Activated CD4-positive, alpha-beta T cell treated with anti-CD3 and anti-CD28 coated beads, Interleukin-2, Interleukin-4, amounts not matched to agents 100 ng/mL and 50 ng/mL, durations not matched to agents 16 hours and 8 hours (primary cell): ENCODE results near the gene CDH6.
A peak's percentile ranks its signal among the peaks of the same experiment; 100 is the strongest.

ENCODE experiments used
- DNase-seq: peaks from one replicate; pipeline ENCODE4 v3.0.0-alpha.2; 2020; ENCODE audit warnings: low spot score

Gene CDH6

DNA sequence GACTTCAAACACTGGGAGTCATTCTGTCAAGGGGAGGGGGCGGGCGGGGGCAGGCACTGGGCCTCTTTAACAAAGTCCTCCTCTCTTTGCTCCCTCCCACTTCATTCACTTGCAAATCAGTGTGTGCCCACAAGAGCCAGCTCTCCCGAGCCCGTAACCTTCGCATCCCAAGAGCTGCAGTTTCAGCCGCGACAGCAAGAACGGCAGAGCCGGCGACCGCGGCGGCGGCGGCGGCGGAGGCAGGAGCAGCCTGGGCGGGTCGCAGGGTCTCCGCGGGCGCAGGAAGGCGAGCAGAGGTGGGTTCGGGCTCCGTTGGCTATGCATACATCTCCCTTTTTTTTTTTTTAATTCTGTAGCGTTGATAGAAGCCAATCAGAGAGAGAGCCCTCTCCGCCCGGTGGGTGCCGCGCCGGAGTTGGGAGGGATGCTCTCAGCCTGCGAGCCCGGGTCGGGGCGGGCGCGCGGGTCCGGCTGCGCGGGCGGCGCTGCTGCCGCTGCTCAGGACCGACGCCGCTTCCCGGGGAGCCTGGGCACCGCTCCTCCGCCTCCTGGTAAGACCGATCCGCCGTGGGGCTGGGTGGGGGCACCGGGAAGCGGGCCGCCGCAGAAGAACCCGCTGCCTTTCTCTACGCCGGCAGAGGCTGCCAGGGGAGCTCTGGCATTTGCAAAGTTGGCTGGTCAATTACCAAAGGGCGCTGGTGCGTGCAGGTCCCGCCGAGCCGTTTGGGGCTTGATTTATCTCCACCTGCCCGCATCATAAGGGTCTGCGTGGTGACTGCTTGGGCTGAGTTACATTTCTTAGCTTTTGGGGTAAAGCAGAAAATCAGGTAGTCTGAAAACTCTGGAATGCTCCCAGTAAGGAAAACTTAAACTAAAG is at the start of gene CDH6:
Gene CDH6 (plus strand): TSS at position 96 of the 877 bp plus-strand sequence. CDS start 73,788 bp downstream, outside the sequence.
- no peak for DNase-seq

DNA sequence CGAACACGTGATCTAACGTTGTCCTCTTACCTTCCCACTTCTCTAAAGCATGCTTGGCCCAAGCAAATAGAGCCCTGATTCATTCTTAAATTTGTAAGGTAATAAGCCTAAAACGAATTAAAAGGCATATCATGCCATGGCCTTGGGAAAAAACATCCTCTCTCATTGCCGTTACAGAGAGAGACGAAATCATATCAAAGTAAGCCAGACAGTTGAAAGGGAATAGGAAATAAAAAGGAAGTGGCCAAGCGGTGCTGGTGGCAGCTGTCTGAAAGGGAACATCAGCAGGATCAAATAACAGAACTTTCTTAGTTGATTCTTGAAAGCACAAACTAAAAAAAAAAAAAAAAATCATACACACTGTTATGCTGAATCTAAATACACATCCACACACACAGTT is 49.1 kb upstream of the CDH6 start:
- DNase-seq, result no peak

DNA sequence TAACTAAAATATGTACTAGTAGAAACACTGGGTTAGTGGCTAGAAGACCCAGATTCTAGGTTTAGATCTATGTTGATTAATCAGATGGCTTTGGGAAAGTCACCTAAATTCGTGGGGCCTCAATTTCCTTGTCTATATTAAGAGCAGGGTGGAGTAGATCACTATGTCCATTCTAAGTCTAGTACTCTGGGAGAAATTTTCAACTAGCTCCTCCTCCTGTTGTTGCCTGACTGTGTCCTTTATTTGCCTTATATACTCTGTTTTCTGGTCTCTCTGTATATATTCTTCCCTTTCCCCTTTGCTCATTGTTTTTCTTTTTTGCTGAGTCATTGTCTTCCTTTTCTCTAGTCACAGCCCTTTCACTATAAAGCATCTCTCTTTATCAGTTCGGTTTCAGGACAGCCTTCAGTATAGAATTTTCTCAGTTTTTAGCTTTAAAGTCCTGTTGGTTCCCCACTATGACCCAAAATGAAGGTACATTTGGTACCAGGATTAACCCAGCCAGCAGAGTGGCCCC is 44.5 kb upstream of the CDH6 start:
- DNase-seq, result no peak

DNA sequence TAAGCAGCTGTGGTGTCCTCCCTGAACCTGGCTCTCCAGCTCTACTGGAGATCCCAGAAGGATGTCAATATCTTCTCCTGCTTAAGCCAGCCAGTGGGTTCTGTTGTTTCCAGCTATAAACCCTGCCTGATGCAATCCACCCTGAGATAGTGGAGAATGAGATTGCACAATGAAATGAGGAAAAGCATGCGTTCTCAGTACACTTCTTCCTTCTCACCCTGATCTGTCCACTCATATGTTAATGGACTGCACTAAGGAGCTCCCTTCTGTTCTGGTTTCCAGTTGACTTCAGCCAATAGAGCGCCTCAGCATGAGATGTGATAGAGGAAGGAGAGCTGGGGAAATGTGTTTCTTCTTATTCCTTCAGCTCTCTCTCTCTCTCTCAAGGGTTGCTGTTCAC is 40.0 kb upstream of the CDH6 start:
- DNase-seq, result no peak

DNA sequence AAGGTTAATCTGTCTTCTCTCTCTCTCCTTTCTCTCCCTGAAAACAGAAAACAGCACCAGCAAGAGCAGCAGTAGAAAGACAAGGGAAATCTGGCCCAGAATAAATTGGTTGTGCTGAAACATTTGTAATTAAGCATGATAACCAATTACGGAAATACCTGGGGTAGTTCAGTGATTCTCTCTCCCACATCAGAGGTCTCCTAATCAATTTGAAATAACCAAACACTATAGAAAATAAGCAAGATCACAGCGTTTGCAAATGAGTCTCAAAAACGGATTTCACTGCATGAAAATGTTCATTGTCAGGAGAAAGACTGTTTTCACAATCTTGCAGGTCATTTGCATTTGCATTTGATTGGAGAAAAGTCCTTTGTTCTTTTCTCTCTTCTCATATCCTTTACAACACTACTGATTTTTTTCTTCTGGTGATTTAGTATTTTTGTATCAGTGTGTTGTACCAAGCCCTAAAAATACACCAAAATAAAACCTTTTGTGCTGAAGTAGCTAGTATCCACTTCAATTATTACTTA is 36.8 kb upstream of the CDH6 start:
- no peak for DNase-seq

DNA sequence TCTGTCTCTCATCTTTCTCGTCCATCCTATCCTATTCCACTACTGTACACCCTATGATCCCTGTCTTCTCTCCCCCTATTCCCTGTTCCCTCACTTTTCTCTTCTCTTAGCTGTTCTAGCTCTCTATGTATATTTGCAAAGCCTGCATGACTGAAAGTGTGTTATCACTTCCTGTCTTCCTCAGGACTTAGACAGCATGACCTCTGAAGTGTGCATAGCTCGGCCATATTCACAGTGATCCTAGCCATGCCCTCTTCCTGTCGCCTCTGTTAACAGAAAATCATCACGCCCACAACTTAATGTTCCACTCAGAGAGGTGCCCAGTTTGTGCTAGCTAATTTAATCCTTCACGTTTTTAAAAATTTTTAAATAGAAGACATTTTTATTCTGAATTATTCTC is 35.8 kb upstream of the CDH6 start:
- no peak for DNase-seq

DNA sequence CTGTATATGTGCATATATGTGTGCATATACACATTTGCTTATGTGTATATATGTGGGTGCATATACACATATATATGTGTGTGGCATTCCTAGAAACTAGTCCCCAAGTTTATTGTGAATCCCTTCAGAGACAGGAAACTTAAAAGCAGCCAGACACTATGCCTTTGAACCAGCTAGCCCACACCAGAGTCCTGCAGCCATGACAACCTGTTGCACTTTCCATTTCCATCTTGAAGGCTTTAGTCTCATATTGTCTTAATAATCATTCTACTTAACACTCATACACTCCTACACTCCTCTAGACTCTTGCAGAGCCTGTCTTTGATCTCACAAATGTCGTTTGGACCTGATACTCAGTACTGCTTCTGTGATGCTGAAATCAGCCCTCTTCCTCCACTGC is 34.8 kb upstream of the CDH6 start:
- DNase-seq, result no peak

DNA sequence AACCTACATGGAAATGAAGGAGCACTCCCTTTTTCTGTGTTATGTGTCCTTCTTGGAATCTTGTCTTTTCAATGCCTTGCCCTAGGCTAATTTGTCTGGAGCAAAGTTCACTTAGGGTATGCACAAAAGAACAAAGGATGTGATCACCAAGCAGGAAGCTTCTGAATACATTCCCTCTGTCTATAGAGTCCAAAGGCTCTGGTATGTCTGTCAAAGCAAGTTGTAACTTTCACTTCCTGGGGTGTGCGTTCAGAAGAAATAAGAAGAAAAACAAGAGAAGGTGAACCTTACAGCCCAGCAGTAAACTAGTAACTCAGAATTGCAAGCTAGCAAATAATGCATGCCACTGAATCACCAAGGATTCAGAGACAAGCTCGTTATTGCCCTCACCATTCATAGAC is 31.7 kb upstream of the CDH6 start:
- no peak for DNase-seq

DNA sequence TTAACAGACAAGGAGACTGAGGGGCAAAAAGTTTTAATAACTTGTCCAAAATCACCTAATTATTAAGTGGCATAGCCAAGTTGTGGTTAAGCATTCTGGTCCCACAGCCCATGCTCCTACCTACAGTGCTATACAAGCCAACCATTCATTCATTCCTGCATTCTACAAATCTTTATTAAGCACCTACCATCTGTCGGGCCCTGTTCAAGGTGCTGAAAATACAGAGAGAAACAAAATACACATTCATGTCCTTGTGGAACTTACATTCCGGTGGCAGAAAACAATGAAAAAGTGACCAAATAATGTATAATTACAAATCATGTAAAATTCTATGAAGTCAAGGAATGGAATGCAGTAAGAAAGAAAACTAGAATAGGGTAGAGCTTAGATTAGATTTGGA is 27.8 kb upstream of the CDH6 start:
- DNase-seq, result no peak

DNA sequence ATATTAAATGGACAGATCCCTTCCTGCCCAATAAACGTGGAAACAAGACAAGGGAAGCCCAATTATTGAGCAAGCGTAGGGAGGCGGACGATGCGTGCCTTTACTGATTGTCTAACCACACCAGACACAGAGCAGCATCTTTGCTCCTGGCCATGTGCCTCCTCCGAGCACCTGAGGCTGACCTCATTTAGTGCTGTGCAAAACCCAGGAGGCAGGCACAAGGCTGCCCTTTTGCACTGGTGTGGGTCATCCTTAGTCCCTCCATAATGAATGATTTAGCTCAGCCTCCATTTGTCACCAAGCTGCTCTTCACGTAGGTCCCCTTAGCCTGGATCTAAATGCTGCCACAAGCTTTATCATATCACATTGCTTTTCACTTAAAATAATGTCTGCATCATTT is 24.1 kb upstream of the CDH6 start:
- no peak for DNase-seq

DNA sequence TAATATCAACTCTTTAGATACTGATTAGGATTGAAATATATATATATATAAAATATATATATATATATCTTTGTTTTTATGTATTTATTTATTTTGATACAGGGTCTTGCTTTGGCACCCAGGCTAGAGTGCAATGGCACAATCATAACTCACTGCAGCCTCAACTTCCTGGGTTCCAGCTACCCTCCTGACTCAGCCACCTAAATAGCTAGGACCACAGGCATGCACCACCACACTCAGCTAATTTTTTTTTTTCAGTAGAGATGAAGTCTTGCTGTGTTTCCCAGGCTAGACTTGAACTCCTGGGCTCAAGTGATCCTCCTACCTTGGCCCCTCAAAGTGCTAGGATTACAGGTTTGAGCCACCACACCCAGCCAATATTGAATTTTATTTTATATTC is 20.6 kb upstream of the CDH6 start:
- DNase-seq, result no peak

DNA sequence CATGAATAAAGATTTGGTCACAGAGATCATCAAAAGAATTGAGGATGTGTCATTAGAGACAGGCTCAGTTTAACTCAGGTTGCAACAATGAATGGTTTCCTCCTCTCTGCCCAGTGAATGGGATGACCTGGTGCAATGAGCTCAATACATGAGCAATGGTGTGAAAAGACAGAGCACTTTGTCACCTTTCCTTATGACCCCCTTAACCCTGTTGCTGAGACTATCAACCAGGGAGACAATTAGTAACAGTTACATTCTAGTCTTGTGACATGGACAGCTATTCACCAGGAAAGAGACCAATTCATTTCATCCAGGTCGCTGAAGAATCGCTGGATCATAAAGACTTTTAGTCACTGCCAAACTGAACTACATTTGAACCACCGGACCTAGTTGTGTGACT is 19.9 kb upstream of the CDH6 start:
- no peak for DNase-seq

DNA sequence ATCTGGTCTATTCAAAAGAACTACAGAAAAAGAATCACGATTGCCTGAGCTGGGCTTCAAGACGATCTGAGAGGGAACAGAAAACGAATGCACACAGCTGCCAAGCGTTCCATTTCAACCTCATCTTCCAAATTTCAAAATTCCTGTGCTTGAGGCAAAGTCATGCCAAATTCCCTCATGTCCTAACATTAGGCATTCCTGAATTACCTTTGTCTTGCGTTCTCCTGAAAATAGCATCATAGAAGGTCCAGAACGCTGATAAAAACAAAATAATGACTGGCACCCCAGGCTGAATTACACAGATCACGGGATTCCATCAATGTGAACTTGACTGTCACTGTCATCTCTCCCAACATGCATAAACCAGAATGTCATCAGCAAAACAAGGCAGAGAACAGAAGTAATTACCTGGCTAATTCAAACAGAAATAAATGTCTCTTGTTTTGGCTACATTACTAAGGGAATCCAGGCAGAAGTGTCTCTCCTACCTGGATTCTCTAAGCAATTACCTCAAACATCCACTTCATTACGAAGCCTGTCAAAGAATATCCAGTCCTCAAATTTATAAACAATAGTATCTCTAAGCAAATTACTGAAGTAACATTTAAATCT is 12.0 kb upstream of the CDH6 start:
- DNase-seq, result no peak

DNA sequence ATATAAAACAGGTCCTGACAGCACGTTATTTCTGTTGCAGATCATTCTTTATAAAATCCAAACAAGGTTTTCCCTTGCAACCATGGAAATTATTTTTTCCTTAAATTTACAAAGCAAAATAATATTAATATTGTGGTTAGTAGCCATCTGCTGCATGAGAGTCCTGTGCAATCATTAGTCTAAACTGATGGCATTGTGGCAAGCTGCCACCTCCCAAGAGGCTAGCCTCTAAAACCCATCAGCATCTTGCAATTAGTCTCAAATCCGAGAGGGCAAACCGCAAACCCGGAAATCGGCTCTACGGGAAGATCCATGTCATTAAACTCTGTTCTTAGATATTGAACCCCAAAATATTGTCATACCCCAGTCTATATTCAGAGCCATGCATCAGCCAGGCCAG is 11.3 kb upstream of the CDH6 start:
- DNase-seq, result no peak

DNA sequence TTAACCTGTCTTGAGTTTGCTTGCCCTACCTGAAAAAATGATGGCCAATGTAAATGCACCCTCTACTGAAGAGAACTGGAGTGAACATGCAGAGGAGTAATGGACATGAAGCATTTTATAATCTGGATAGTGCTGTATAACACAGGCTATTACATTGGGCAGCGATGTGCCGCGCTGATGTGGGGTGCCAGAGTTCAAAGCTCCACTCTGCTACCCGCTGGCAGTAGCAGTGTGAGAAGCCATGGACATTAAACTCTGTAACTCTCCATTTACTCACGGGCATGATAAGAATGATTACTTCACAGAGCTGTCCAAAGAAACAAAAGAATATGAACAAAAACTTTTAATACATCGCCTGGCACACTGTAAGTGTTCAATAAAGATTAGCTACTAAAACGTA is 7.5 kb upstream of the CDH6 start:
- no peak for DNase-seq

DNA sequence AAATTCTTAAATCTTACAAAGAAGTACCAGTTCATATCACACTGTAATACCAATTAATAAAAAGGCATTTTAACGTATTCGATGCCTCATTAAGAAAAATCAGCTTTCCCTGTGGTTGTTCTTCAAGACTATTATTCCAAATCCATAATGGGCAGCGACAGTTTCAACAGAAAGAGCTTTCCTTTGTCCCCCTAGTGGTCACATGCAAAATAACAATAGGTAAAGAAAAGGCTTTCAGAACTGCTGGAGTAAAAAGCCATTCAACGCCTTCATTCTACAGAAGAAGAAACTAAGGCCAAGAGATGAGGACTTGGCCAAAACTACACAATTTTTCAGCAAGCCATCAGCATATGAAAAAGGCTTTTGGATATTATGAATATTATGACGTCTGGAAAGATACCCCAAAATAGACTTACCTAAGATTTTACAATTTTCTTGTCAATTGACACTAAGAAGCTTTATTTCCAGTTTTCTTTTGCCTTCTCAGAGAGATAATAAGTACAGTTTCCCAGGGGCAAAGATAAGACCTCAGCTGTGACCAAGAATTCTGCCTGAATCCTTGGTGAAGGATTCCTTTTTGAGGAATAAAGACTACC is 6.7 kb upstream of the CDH6 start:
- peak; percentile 28 for DNase-seq

DNA sequence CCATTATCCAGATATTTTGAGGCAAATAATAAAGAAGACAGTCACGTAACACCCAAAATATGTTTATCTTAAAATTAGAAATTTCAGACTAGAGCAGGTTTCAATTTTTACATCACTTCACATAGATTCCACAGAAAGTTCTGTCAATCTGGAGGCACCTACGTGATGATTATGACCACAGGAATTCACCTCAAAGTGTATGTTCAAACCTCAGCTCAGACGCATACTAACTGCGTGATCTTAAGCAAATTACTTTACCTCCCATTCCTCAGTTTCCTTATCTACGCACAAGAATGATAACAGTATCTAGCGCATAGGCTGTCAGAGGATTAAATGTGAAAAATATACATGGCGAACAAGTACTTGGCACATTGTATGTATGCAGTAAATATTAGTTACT is 5.9 kb upstream of the CDH6 start:
- no peak for DNase-seq

DNA sequence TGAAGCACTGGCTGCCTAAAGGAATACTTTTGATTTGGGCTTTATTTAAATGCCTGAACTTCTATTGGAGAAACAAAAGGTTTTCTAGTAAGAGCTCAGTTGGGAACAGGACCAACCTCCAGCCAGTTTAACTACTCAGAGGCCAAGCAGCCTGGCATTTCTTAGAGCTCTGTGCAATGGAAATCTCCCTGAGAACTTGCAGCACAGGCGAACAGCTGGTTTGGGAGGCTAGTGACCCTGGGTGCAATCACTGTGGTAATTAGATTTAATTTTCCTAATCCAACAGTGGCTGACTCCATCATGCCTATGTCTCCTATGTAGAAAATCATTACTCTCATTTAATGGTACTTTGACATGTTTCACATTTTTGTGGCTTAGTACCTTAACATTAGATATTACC is 1.0 kb upstream of the CDH6 start:
- no peak for DNase-seq

DNA sequence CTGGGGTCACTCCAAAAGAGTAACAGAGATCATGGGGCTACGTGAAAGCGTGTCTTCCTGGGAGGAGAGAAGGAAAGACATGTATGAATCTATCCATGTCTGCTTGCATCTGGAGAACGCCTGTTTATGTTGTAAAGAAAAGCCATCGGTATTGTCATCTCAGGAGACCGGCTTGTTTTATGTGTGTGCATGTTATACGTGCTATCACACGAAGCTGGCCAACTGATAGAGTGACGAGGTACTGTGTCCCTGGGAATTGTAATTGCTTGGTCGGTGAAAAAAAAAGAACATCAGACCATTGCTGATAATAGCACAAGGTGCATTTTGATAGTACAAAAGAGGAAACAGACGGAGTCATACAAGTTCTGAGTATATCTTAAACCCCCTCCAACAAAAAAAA is 370 bp upstream of the CDH6 start:
- DNase-seq, result no peak

DNA sequence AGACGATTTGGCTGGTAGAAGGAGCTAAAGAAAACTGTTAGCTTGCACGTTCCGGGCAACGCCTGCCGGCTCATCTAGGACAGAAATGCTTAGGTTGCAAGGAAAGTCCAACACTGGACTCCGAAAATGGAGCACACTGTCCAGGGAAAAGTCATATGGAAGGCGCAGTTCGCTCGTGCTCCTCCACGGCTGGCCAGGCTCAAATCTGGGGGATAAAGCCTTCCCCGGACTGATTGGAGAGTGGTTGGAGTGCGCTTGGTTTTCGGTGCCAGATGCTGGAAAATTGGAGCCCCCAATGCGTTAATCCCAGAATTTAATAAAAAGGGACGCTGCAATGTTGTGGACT is 955 bp downstream of the CDH6 start:
- DNase-seq, result no peak

DNA sequence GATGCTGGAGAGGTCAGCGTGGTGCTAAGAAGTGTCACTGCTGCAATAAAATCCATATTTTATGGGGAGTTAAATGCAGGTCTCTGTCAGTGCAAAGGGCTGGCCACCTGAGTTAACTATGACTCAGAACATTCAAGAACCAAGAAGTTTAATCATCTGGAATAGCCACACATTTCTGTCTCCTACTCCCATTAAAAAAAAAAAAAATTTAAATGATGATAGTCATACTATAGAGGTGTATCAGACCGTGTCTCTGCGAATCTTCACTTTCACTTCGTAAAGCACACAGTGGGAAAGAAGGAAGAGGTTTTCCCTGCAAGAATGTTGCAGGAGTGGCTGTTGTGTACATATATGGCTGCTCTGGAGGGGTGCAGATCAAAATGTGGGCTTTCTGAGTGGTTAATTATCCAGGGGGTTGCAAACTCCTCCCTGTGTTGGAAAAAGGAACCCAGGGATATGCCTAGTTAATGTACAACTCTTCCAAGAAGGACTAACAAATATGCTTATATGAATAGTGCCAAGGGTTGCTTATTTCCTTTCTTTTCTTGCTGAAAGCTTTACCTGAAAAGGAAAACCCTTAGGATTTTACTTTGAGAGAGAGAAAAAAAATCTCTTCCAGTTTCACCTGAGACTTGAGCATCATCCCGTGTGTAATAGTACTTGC is 1.5 kb downstream of the CDH6 start:
- DNase-seq, result no peak

DNA sequence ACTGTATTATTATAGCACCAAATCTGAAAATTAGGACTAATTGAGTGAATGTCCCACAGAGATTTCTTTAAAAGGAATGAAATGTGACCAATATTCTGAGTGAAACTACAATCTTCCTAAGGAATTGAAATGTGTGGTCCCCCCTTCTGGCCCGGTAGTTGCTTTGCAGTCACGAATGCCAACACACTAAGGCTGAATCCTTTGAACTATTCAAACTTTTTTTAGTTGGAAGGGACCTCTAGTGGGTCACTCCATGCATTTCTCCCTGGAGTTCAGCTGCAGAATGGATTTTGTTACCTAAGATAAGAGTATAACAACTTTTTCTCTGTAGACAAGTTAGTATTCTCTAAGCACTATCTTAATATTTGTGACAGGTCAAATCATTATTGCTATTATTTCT is 2.8 kb downstream of the CDH6 start:
- no peak for DNase-seq

DNA sequence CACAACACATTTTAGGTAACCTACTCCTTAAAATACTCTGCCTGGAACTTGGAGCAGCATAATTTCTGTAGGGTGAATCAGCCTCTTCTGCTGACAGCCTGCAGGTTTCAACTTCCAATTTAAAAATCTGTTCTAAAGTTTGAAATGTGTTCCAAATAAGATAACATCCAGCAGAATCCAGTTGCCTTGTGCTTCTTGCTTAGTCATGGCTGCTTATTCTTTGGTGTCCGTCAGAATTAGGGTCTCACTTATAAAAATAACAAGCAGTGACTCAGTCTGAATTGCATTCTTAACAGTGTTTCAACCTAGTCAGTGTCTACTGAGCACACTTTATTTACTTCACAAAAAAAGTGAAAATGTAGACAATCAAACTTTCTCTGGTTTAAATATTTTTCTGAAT is 3.7 kb downstream of the CDH6 start:
- no peak for DNase-seq
